Measurements from ENCODE around the gene IL32.

Gene IL32

DNA sequence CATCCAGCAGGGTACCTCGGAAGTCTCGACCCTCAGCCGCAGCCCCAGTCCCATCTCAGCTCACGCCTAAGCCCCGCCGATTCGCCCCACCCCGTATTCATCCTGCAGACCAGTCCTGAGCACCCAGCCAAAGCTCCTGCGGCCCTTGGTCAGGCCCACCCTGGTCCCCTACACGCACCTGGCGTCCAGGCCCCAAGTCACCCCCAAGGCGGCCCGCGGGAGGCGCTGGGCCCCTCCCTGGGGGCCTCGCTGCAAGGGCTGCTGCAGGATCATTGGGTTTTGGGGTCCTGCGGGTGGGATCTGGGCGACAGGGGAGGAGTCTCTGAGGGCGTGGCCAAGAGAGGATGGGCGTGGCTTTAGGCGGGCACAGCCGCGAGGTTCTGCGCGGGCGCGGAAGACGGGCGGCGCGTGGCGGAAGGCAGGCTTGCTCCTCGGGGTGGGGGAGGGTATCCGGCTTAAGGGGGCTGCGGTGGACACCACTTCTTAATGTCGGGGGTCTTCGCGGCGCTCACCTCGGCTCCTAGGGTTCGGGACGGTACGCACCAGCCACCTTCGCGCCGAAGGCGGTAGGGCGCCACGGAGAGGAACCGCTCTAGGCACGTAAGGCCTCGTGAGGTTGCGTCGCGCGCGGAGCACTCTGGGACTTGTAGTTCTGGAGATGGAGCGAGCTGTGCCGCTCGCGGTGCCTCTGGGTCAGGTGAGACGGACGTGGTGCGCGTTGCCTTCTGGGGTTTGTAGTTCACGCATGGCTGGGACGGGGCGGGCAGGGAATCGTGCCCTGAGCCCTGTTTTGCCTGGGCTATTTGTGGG, 41.6 kb upstream of the IL32 start, which contains the start of the genes HCFC1R1 and THOC6 (continued):
- TF ChIP-seq, protein P1, sequence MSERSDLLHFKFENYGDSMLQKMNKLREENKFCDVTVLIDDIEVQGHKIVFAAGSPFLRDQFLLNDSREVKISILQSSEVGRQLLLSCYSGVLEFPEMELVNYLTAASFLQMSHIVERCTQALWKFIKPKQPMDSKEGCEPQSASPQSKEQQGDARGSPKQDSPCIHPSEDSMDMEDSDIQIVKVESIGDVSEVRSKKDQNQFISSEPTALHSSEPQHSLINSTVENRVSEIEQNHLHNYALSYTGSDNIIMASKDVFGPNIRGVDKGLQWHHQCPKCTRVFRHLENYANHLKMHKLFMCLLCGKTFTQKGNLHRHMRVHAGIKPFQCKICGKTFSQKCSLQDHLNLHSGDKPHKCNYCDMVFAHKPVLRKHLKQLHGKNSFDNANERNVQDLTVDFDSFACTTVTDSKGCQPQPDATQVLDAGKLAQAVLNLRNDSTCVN (tag by site-specific recombination; optimal IDR thresholded peaks at IDR 0.05) = peak; percentile 97
- TF ChIP-seq ZNF514 (tag by site-specific recombination; IDR thresholded peaks at IDR 0.05) = no peak
- no peak for TF ChIP-seq ZNF274 (IDR thresholded peaks at IDR 0.05; ENCODE audit: low read length)
- TF ChIP-seq ZNF274 (tag by site-specific recombination; IDR thresholded peaks at IDR 0.05; ENCODE audit: borderline replicate concordance) = no peak
- TF ChIP-seq ZNF837 (tag by site-specific recombination; IDR thresholded peaks at IDR 0.05) = no peak
- TF ChIP-seq ZNF423 (tag by site-specific recombination; IDR thresholded peaks at IDR 0.05) = no peak
- TF ChIP-seq ZNF121 (tag by site-specific recombination; IDR thresholded peaks at IDR 0.05) = no peak
- TF ChIP-seq ZNF132 (tag by site-specific recombination; IDR thresholded peaks at IDR 0.05; ENCODE audit: borderline replicate concordance) = no peak
- TF ChIP-seq, protein P2, sequence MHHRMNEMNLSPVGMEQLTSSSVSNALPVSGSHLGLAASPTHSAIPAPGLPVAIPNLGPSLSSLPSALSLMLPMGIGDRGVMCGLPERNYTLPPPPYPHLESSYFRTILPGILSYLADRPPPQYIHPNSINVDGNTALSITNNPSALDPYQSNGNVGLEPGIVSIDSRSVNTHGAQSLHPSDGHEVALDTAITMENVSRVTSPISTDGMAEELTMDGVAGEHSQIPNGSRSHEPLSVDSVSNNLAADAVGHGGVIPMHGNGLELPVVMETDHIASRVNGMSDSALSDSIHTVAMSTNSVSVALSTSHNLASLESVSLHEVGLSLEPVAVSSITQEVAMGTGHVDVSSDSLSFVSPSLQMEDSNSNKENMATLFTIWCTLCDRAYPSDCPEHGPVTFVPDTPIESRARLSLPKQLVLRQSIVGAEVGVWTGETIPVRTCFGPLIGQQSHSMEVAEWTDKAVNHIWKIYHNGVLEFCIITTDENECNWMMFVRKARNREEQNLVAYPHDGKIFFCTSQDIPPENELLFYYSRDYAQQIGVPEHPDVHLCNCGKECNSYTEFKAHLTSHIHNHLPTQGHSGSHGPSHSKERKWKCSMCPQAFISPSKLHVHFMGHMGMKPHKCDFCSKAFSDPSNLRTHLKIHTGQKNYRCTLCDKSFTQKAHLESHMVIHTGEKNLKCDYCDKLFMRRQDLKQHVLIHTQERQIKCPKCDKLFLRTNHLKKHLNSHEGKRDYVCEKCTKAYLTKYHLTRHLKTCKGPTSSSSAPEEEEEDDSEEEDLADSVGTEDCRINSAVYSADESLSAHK (tag by site-specific recombination; IDR thresholded peaks at IDR 0.05) = peak; percentile 62
- TF ChIP-seq SETDB1 (IDR thresholded peaks at IDR 0.05; ENCODE audit: insufficient read length, low read length) = no peak
- TF ChIP-seq GFI1B (tag by site-specific recombination; IDR thresholded peaks at IDR 0.05) = no peak
- TF ChIP-seq, protein P3, sequence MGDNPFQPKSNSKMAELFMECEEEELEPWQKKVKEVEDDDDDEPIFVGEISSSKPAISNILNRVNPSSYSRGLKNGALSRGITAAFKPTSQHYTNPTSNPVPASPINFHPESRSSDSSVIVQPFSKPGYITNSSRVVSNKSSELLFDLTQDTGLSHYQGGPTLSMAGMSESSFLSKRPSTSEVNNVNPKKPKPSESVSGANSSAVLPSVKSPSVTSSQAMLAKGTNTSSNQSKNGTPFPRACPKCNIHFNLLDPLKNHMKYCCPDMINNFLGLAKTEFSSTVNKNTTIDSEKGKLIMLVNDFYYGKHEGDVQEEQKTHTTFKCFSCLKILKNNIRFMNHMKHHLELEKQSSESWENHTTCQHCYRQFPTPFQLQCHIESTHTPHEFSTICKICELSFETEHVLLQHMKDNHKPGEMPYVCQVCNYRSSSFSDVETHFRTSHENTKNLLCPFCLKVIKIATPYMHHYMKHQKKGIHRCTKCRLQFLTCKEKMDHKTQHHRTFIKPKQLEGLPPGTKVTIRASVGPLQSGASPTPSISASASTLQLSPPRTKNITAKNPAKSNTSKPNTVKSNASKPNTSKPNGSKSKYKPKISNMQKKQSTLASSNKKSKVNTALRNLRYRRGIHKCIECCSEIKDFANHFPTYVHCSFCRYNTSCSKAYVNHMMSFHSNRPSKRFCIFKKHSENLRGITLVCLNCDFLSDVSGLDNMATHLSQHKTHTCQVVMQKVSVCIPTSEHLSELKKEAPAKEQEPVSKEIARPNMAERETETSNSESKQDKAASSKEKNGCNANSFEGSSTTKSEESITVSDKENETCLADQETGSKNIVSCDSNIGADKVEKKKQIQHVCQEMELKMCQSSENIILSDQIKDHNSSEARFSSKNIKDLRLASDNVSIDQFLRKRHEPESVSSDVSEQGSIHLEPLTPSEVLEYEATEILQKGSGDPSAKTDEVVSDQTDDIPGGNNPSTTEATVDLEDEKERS (tag by site-specific recombination; IDR thresholded peaks at IDR 0.05) = no peak
- TF ChIP-seq MYNN (tag by site-specific recombination; IDR thresholded peaks at IDR 0.05; ENCODE audit: borderline replicate concordance) = no peak
- no peak for TF ChIP-seq ZNF830 (tag by site-specific recombination; IDR thresholded peaks at IDR 0.05; ENCODE audit: low read depth)
- TF ChIP-seq KLF10 (tag by site-specific recombination; IDR thresholded peaks at IDR 0.05) = peak; percentile 73; the same call in 1 of the 2 replicates
- TF ChIP-seq ZNF138 (tag by site-specific recombination; IDR thresholded peaks at IDR 0.05; ENCODE audit: borderline replicate concordance) = no peak
- no peak for TF ChIP-seq ZNF354C (tag by site-specific recombination; IDR thresholded peaks at IDR 0.05; ENCODE audit: borderline replicate concordance, low read depth)
- peak; percentile 94 for TF ChIP-seq ZXDB (tag by site-specific recombination; IDR thresholded peaks at IDR 0.05)
- TF ChIP-seq, protein P4, sequence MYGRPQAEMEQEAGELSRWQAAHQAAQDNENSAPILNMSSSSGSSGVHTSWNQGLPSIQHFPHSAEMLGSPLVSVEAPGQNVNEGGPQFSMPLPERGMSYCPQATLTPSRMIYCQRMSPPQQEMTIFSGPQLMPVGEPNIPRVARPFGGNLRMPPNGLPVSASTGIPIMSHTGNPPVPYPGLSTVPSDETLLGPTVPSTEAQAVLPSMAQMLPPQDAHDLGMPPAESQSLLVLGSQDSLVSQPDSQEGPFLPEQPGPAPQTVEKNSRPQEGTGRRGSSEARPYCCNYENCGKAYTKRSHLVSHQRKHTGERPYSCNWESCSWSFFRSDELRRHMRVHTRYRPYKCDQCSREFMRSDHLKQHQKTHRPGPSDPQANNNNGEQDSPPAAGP (tag by site-specific recombination; IDR thresholded peaks at IDR 0.05) = peak; percentile 84
- peak; percentile 94 for TF ChIP-seq KLF16 (tag by site-specific recombination; IDR thresholded peaks at IDR 0.05)
- TF ChIP-seq, protein P5, sequence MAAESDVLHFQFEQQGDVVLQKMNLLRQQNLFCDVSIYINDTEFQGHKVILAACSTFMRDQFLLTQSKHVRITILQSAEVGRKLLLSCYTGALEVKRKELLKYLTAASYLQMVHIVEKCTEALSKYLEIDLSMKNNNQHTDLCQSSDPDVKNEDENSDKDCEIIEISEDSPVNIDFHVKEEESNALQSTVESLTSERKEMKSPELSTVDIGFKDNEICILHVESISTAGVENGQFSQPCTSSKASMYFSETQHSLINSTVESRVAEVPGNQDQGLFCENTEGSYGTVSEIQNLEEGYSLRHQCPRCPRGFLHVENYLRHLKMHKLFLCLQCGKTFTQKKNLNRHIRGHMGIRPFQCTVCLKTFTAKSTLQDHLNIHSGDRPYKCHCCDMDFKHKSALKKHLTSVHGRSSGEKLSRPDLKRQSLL (tag by site-specific recombination; IDR thresholded peaks at IDR 0.05) = peak; percentile 97
- no peak; the same call in 1 of the 2 replicates for TF ChIP-seq ZFP3 (tag by site-specific recombination; IDR thresholded peaks at IDR 0.05; ENCODE audit: low read depth)
- TF ChIP-seq ZNF175 (tag by site-specific recombination; IDR thresholded peaks at IDR 0.05) = no peak
- TF ChIP-seq YY1 (tag by site-specific recombination; IDR thresholded peaks at IDR 0.05) = peak; percentile 37; the same call in 1 of the 2 replicates
- TF ChIP-seq, protein P6, sequence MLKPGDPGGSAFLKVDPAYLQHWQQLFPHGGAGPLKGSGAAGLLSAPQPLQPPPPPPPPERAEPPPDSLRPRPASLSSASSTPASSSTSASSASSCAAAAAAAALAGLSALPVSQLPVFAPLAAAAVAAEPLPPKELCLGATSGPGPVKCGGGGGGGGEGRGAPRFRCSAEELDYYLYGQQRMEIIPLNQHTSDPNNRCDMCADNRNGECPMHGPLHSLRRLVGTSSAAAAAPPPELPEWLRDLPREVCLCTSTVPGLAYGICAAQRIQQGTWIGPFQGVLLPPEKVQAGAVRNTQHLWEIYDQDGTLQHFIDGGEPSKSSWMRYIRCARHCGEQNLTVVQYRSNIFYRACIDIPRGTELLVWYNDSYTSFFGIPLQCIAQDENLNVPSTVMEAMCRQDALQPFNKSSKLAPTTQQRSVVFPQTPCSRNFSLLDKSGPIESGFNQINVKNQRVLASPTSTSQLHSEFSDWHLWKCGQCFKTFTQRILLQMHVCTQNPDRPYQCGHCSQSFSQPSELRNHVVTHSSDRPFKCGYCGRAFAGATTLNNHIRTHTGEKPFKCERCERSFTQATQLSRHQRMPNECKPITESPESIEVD (tag by site-specific recombination; IDR thresholded peaks at IDR 0.05) = no peak
- TF ChIP-seq ZNF202 (tag by site-specific recombination; IDR thresholded peaks at IDR 0.05; ENCODE audit: borderline replicate concordance) = no peak
- TF ChIP-seq ZNF585B (tag by site-specific recombination; IDR thresholded peaks at IDR 0.05) = no peak
- no peak for TF ChIP-seq PRDM1 (tag by site-specific recombination; IDR thresholded peaks at IDR 0.05)
- no peak; the same call in none of the 2 replicates for TF ChIP-seq ZNF324 (tag by site-specific recombination; IDR thresholded peaks at IDR 0.05)
- TF ChIP-seq ZNF239 (tag by site-specific recombination; IDR thresholded peaks at IDR 0.05) = peak; percentile 10; the same call in 1 of the 2 replicates

All from HEK293 (cell line).